Heart right ventricle (tissue), 16 donors: ENCODE results near the gene PAK4. TPM values are rescaled to one million over a fixed set of nuclear protein-coding genes. Genes with fewer than 3 reads are reported as not detected.

Experiments
- ATAC-seq, 8 donors: fragments of 200-7000 bp; cut with Tn5 transposase; one replicate each; pipeline ENCODE4 v1.9.1; 2020; ENCODE audit warnings: mild to moderate bottlenecking in 8 of 8, moderate library complexity in 8 of 8, moderate number of reproducible peaks in 1 of 8
- DNase-seq, 2 donors: peaks; one replicate each; pipeline ENCODE4 v3.0.0-alpha.2; 2020
- H3K27ac ChIP-seq, 10 donors: fragments of 200-600 bp; sonication (generic) in 2 of 10; one replicate each; pipeline versions ENCODE4 v1.5.0 to v1.8.0; 2020 to 2022; ENCODE audit warnings: mild to moderate bottlenecking in 3 of 10
- H3K27me3 ChIP-seq, 7 donors: fragments of 200-600 bp; one replicate each; pipeline ENCODE4 v1.8.0; 2021 to 2022; ENCODE audit warnings: mild to moderate bottlenecking in 2 of 7
- H3K36me3 ChIP-seq, 9 donors: fragments of 200-600 bp; sonication (generic) in 1 of 9; one replicate each; pipeline versions ENCODE4 v1.5.0 to v1.8.0; 2020 to 2022; ENCODE audit warnings: mild to moderate bottlenecking in 2 of 9
- H3K4me1 ChIP-seq, 9 donors: fragments of 200-600 bp; sonication (generic) in 1 of 9; one replicate each; pipeline versions ENCODE4 v1.5.0 to v1.8.0; 2020 to 2022; ENCODE audit warnings: mild to moderate bottlenecking in 4 of 9
- H3K4me3 ChIP-seq, 10 donors: fragments of 200-600 bp; sonication (generic) in 2 of 10; one replicate each; pipeline versions ENCODE4 v1.5.0 to v1.8.0; 2020 to 2022; ENCODE audit warnings: mild to moderate bottlenecking in 7 of 10, moderate library complexity in 2 of 10
- H3K9me3 ChIP-seq, 11 donors: fragments of 200-600 bp in 10 of 11; sonication (generic) in 2 of 11; one replicate each; pipeline versions ENCODE4 v1.5.0 to v1.8.0; 2013 to 2022; ENCODE audit warnings: mild to moderate bottlenecking in 2 of 11, control low read depth in 1 of 11, moderate library complexity in 1 of 11
- CTCF ChIP-seq, 9 donors: fragments of 200-600 bp; sonication (generic) in 2 of 9; IDR thresholded peaks; one replicate each; pipeline versions ENCODE4 v1.5.0 to v1.8.0; 2021 to 2022; ENCODE audit warnings: antibody characterized with exemption in 9 of 9, mild to moderate bottlenecking in 5 of 9, moderate library complexity in 1 of 9
- WGBS, 2 donors: extraction: QIAGEN DNeasy Blood & Tissue Kit; methylation state at CpG; one replicate each; pipeline ENCODE4 v1.1.7; 2013; ENCODE audit warnings: inconsistent platforms in 1 of 2; 5-methylcytosine and 5-hydroxymethylcytosine counted together
- intact Hi-C, 10 donors: fragments of 100-400 bp; cut with DNase I; formaldehyde crosslinking; loops; one replicate each; pipeline versions ENCODE4 v1.11.1 to v1.14.2; 2022
- polyA plus RNA-seq, 2 donors: library from polyadenylated mRNA; stranded (reverse); fragments of 200-250 nt; gene quantifications; one replicate each; pipeline ENCODE4 v1.2.3, GENCODE V29; 2013
- total RNA-seq, 10 donors: library from RNA; stranded (reverse); fragmentation: NEBNext Ultra II Directional in 3 of 10; extraction: Animal tissue kit (Norgen Biotek cat#: 25700) in 3 of 10; gene quantifications; one replicate each; pipeline versions ENCODE4 v1.2.1 to v1.2.4, GENCODE V29; 2021 to 2023
- donor health status: Arrhythmogenic right ventricular cardiomyopathy.
- donor health status: ischemic (EF 13 %, LVEDD 7.1; RV severe dilation, severe dysfunction).
- donor health status: healthy with polysubstance abuse.
- donor health status: DM: no; HTN: yes; CAD: no.
- donor health status: DM: no; HTN: no; CAD: no.
- donor health status: ischemic (EF 25% LVEDD 6.9; RV normal size, moderate dysfunction).
- donor health status: ischemic (EF 25% LVEDD 5.7; RV mildly dilated, moderate dysfunction).
- donor health status: healthy.
- donor health status: DM: yes; HTN: yes; CAD: no.
- donor health status: Ischemic cardiomyopathy.
- donor health status: ischemic (EF 35%, LVEDD 5.7; RV mildly dilated, moderate dysfunction).
- donor health status: nonischemic (EF 11% LVEDD 7.7; RV severe dilation, severe dysfunction).
- donor health status: DM: yes; HTN: yes; CAD: no.
- donor health status: PGD.
- donor health status: ischemic (EF 29% LVEDD 5.4; RV normal size, mild dysfunction).
- donor health status: nonischemic (EF 23%, LVEDD 6.1; RV moderate dilation, normal function).

PAK4 gene
- total and polyA plus RNA-seq, 12 donors = 8.6 to 22.4 (median 16.1) TPM

- peak overlapping the region in 9 of 10 donors; percentile 61 to 85 (median 81) for H3K4me3 ChIP-seq
- no peak for TF ChIP-seq CTCF (IDR thresholded peaks at IDR 0.05)
- no peak for DNase-seq
- intact Hi-C loops = loop anchor here in 5 of 10 donors (5.0 to 10.0 kb wide), 3 partner anchors 216 to 408 kb away; partner anchors contain the start of genes EID2B (in 2 of the 5), SAMD4B (in 2 of the 5) and PLEKHG2 (in 1 of the 5)
- H3K36me3 ChIP-seq = no peaks in the 10 kb centered on the region
- peaks cover 0 to 3% (median 0%) of the 10 kb centered on the region in 7 donors for H3K27me3 ChIP-seq
- H3K9me3 ChIP-seq = no peaks in the 10 kb centered on the region
- H3K4me1 ChIP-seq = peaks cover 7 to 69% (median 40%) of the 10 kb centered on the region in 9 donors
- WGBS, 2 donors = 27 to 30% methylated on average over 26 to 27 of the region's 27 CpGs
- no peak for ATAC-seq
- peak overlapping the region in 8 of 10 donors; percentile 45 to 89 (median 84) for H3K27ac ChIP-seq
Measured at GRCh38 chr19:39126312-39127187, 964 bp downstream of the PAK4 start.

GRCh38 chr19:39127812-39128515, 2.4 kb downstream of the PAK4 start:
- intact Hi-C loops = loop anchor here in 5 of 10 donors (5.0 to 10.0 kb wide), 3 partner anchors 214 to 407 kb away; partner anchors contain the start of genes EID2B (in 2 of the 5), SAMD4B (in 2 of the 5) and PLEKHG2 (in 1 of the 5)
- TF ChIP-seq CTCF (IDR thresholded peaks at IDR 0.05) = no peak
- no peak for DNase-seq
- ATAC-seq = no peak
- no peak overlapping the region for H3K4me3 ChIP-seq
- peaks cover 7 to 78% (median 53%) of the 10 kb centered on the region in 9 donors for H3K4me1 ChIP-seq
- WGBS, 2 donors = 64 to 66% methylated on average over 9 of the region's 9 CpGs
- H3K27me3 ChIP-seq = no peaks in the 10 kb centered on the region
- no peaks in the 10 kb centered on the region for H3K9me3 ChIP-seq
- no peaks in the 10 kb centered on the region for H3K36me3 ChIP-seq
- no peak overlapping the region for H3K27ac ChIP-seq

GRCh38 chr19:39128516-39129079, 3.0 kb downstream of the PAK4 start:
- no peak for TF ChIP-seq CTCF (IDR thresholded peaks at IDR 0.05)
- H3K4me1 ChIP-seq = peaks cover 7 to 85% (median 59%) of the 10 kb centered on the region in 9 donors
- H3K27me3 ChIP-seq = no peaks in the 10 kb centered on the region
- 54 to 59% methylated on average over 6 of the region's 6 CpGs for WGBS, 2 donors
- intact Hi-C loops = loop anchor here in 5 of 10 donors (5.0 to 10.0 kb wide), 3 partner anchors 214 to 406 kb away; partner anchors contain the start of genes EID2B (in 2 of the 5), SAMD4B (in 2 of the 5) and PLEKHG2 (in 1 of the 5)
- no peak overlapping the region for H3K27ac ChIP-seq
- H3K4me3 ChIP-seq = no peak overlapping the region
- DNase-seq (no peak), ATAC-seq (no peak)
- H3K36me3 ChIP-seq = no peaks in the 10 kb centered on the region
- no peaks in the 10 kb centered on the region for H3K9me3 ChIP-seq

GRCh38 chr19:39129116-39129515, 3.5 kb downstream of the PAK4 start:
- H3K4me1 ChIP-seq = peaks cover 7 to 89% (median 59%) of the 10 kb centered on the region in 9 donors
- no peak for TF ChIP-seq CTCF (IDR thresholded peaks at IDR 0.05)
- DNase-seq (no peak), ATAC-seq (no peak)
- H3K27ac ChIP-seq = no peak overlapping the region
- H3K9me3 ChIP-seq = no peaks in the 10 kb centered on the region
- no peak overlapping the region for H3K4me3 ChIP-seq
- intact Hi-C loops = loop anchor here in 5 of 10 donors (5.0 to 10.0 kb wide), 3 partner anchors 213 to 406 kb away; partner anchors contain the start of genes EID2B (in 2 of the 5), SAMD4B (in 2 of the 5) and PLEKHG2 (in 1 of the 5)
- 91 to 95% methylated on average over 11 of the region's 11 CpGs for WGBS, 2 donors
- H3K36me3 ChIP-seq = no peaks in the 10 kb centered on the region
- H3K27me3 ChIP-seq = no peaks in the 10 kb centered on the region
